Panc1 (cell line): ENCODE measurements around the gene CDK19. TPM values are rescaled to one million over a fixed set of nuclear protein-coding genes. Genes with fewer than 3 reads are reported as not detected.
A peak's percentile ranks its signal among the peaks of the same experiment; 100 is the strongest.

Source experiments
- ATAC-seq: fragments of 200-7000 bp; cut with Tn5 transposase; 2 replicates; pipeline ENCODE4 v1.9.1; 2020; ENCODE audit warnings: mild to moderate bottlenecking, moderate library complexity
- BruUV-seq: library from RNA; stranded (reverse); fragments of 400-500 nt; replicated peaks from 2 replicates; lab custom pipeline; 2021; lab: Mats Ljungman, UMichigan
- CTCF ChIA-PET: fragments of 300-600 bp; sonication (Branson Sonifier 250); formaldehyde crosslinking; loops from one replicate; lab custom pipeline; 2022; ENCODE audit warnings: antibody characterized with exemption; lab: Charles Lee
- POLR2A ChIA-PET: fragments of 300-600 bp; sonication (Branson Sonifier 250); formaldehyde crosslinking; loops from one replicate; lab custom pipeline; 2022; ENCODE audit warnings: antibody characterized with exemption; lab: Charles Lee
- DNase-seq: peaks from one replicate; pipeline ENCODE4 v3.0.0-alpha.2; 2010; ENCODE audit warnings: low read depth, low spot score
- H3K27ac ChIP-seq: 2 replicates; pipeline ENCODE4 v1.5.1; 2011; ENCODE audit warnings: mild to moderate bottlenecking, low read length, inconsistent platforms
- H3K27me3 ChIP-seq: fragments of 200-500 bp; sonication (Bioruptor generic); 2 replicates; pipeline ENCODE4 v1.6.0; 2014; ENCODE audit warnings: low read length, inconsistent platforms; ENCODE audit not compliant: control insufficient read depth, insufficient read depth
- H3K36me3 ChIP-seq: fragments of 200-500 bp; sonication (Bioruptor generic); 2 replicates; pipeline ENCODE4 v1.5.1; 2014; ENCODE audit warnings: inconsistent platforms, mild to moderate bottlenecking, low read length, moderate library complexity; ENCODE audit not compliant: control insufficient read depth, insufficient read depth
- H3K4me1 ChIP-seq: 2 replicates; pipeline ENCODE4 v1.5.1; 2011; ENCODE audit warnings: inconsistent platforms, mild to moderate bottlenecking, low read length, moderate library complexity; ENCODE audit not compliant: control insufficient read depth, insufficient read depth
- H3K4me3 ChIP-seq, 2 experiments: 2 replicates each; pipeline ENCODE4 v1.5.1; 2011 to 2012; ENCODE audit warnings: low read depth in 2 of 2, low read length in 2 of 2, mild to moderate bottlenecking in 2 of 2, inconsistent platforms in 1 of 2, moderate library complexity in 1 of 2
- H3K9me3 ChIP-seq: fragments of 200-500 bp; sonication (Bioruptor generic); 2 replicates; pipeline ENCODE4 v1.5.1; 2014; ENCODE audit warnings: low read depth, mild to moderate bottlenecking, inconsistent platforms, low read length, moderate library complexity; ENCODE audit not compliant: control insufficient read depth, insufficient read depth
- POLR2AphosphoS5 ChIP-seq: IDR thresholded peaks from 2 replicates; pipeline ENCODE4 v1.6.1; 2012; ENCODE audit warnings: mild to moderate bottlenecking, low read depth, low read length, moderate library complexity
- SIN3A ChIP-seq: IDR thresholded peaks from 2 replicates; pipeline ENCODE4 v1.6.1; 2012; ENCODE audit warnings: low read depth, mild to moderate bottlenecking, low read length, moderate library complexity, borderline replicate concordance; ENCODE audit not compliant: insufficient read depth
- TCF7L2 ChIP-seq: IDR thresholded peaks from 2 replicates; pipeline ENCODE4 v1.6.1; 2011; ENCODE audit warnings: mild to moderate bottlenecking, low read depth, low read length, inconsistent platforms
- in situ Hi-C: cut with HindIII; loops from 2 replicates; pipeline ENCODE4 v1.10.0; 2016; ENCODE audit warnings: low sequenced_read_pairs, low pct_unique_long_range_greater_than_20kb
- intact Hi-C: fragments of 100-400 bp; cut with micrococcal nuclease; formaldehyde crosslinking; loops from one replicate; pipeline ENCODE4 v1.10.0; 2022; ENCODE audit not compliant: unreplicated experiment
- total RNA-seq: library from RNA; stranded (reverse); gene quantifications from one replicate; pipeline ENCODE4 v1.2.1, GENCODE V29; 2021; ENCODE audit not compliant: unreplicated experiment
- TF ChIP-seq, protein P1 (sequence below), 2 experiments: IDR thresholded peaks; 2 replicates each; pipeline ENCODE4 v1.6.1; 2011 to 2012; ENCODE audit warnings: low read depth in 2 of 2, control low read depth in 1 of 2, low read length in 1 of 2, mild to moderate bottlenecking in 1 of 2, moderate library complexity in 1 of 2; ENCODE audit not compliant: insufficient read depth in 1 of 2
- TF ChIP-seq, protein P2 (sequence below): fragments of 450-650 bp; IDR thresholded peaks from 2 replicates; pipeline ENCODE4 v1.5.1; 2017; ENCODE audit warnings: mild to moderate bottlenecking

CDK19 gene
- total RNA-seq, 1 experiment from 2014 or later: 48.4 TPM

DNA sequence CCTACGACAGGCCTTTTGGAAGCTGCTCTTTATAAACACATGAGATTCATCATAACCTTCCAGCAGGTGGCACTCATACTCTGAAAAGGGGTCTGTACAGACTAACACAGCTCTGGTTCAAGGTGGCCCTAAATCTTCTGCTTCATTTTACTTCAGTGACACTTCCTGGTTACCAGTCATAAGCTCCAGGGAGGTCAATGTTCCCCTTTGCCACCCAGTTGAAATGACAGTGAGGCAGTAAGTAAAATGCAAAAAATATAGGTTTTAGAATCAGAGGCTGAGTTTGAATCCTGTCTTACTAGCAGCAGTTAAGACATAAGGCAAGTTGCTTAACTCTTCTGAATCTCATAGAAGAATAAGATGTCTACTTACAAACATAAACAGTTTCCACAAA is 132.8 kb downstream of the CDK19 start:
- ChIA-PET CTCF (interaction anchor here (0.6 to 2.2 kb wide), 11 partner anchors 9 to 307 kb away, joined by 3 to 24 read pairs (median 4); partner anchors contain the start of gene CDK19), POLR2A (interaction anchor here (0.6 to 0.9 kb wide), 2 partner anchors 133 to 269 kb away, joined by 4 to 9 read pairs; partner anchors contain the start of gene CDK19)
- Histone ChIP-seq H3K27ac (no peak overlapping the region; the same call in 1 of the 2 replicates), H3K9me3 (no peaks in the 10 kb centered on the region), H3K27me3 (no peaks in the 10 kb centered on the region), H3K4me3 (no peak overlapping the region), H3K36me3 (no peaks in the 10 kb centered on the region), H3K4me1 (peaks cover 13% of the 10 kb centered on the region)
- TF ChIP-seq, protein P1, sequence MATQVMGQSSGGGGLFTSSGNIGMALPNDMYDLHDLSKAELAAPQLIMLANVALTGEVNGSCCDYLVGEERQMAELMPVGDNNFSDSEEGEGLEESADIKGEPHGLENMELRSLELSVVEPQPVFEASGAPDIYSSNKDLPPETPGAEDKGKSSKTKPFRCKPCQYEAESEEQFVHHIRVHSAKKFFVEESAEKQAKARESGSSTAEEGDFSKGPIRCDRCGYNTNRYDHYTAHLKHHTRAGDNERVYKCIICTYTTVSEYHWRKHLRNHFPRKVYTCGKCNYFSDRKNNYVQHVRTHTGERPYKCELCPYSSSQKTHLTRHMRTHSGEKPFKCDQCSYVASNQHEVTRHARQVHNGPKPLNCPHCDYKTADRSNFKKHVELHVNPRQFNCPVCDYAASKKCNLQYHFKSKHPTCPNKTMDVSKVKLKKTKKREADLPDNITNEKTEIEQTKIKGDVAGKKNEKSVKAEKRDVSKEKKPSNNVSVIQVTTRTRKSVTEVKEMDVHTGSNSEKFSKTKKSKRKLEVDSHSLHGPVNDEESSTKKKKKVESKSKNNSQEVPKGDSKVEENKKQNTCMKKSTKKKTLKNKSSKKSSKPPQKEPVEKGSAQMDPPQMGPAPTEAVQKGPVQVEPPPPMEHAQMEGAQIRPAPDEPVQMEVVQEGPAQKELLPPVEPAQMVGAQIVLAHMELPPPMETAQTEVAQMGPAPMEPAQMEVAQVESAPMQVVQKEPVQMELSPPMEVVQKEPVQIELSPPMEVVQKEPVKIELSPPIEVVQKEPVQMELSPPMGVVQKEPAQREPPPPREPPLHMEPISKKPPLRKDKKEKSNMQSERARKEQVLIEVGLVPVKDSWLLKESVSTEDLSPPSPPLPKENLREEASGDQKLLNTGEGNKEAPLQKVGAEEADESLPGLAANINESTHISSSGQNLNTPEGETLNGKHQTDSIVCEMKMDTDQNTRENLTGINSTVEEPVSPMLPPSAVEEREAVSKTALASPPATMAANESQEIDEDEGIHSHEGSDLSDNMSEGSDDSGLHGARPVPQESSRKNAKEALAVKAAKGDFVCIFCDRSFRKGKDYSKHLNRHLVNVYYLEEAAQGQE (IDR thresholded peaks at IDR 0.05; ENCODE audit: insufficient read depth in 1 of 2, low read depth in 2 of 2, low read length in 1 of 2): no peak
- TF ChIP-seq, protein P2, sequence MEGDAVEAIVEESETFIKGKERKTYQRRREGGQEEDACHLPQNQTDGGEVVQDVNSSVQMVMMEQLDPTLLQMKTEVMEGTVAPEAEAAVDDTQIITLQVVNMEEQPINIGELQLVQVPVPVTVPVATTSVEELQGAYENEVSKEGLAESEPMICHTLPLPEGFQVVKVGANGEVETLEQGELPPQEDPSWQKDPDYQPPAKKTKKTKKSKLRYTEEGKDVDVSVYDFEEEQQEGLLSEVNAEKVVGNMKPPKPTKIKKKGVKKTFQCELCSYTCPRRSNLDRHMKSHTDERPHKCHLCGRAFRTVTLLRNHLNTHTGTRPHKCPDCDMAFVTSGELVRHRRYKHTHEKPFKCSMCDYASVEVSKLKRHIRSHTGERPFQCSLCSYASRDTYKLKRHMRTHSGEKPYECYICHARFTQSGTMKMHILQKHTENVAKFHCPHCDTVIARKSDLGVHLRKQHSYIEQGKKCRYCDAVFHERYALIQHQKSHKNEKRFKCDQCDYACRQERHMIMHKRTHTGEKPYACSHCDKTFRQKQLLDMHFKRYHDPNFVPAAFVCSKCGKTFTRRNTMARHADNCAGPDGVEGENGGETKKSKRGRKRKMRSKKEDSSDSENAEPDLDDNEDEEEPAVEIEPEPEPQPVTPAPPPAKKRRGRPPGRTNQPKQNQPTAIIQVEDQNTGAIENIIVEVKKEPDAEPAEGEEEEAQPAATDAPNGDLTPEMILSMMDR: peak; percentile 89
- DNase-seq (peak; percentile 92), ATAC-seq (peak; percentile 99)
- intact Hi-C loops (loop anchor here (2.0 to 5.0 kb wide), 4 partner anchors 130 to 266 kb away; no protein-coding TSS in a partner anchor), in situ Hi-C loops (no loop called here)
- no TSS peak for BruUV-seq

DNA sequence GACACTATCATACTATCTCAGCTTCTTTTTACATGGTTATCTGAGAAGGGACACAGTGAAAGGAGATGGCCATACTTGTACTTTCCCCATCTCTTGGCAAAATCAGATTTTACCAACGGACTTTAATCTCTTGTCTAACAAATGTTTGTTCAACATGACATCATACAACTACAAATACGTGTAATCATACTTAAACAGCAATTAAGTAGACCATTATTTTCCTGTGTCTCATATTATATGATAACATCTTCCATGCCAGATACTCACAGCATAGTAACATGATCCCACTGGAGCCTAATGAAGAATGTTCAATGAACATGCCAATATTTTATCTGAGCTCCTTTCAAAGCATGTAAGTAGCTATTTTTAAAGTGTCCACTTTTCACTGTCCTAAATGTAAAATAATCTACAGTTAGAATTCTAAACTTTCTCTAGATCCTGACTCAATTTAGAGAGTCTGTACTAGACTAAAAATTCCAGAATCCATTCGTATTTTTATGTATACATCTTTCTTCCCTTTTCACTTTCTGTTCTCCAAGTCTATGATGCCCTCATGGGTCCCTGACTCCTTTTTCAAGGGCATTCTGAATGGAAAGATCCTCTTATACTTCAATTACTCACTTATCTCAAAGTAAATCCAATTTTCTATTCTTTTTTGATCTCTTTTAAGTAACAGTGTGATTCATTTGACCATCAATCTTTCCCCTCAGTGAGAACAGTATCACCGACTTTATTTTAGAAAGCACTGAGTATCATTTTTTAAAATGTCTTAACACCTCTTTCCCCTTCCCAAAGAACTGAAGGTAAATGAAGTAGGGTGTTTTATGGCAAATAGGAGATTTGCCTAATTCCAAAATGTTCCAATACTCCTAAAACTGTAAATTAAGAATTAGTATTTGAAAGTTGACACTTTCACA is 133.5 kb downstream of the CDK19 start:
- intact Hi-C loops (loop anchor here (2.0 to 5.0 kb wide), 4 partner anchors 130 to 267 kb away; no protein-coding TSS in a partner anchor), in situ Hi-C loops (no loop called here)
- ChIA-PET POLR2A (interaction anchor here (0.6 to 0.9 kb wide), 3 partner anchors 73 to 270 kb away, joined by 3 to 9 read pairs (median 4); partner anchors contain the start of gene CDK19), CTCF (interaction anchor here (0.5 to 2.2 kb wide), 12 partner anchors 9 to 308 kb away, joined by 3 to 24 read pairs (median 4); partner anchors contain the start of gene CDK19)
- DNase-seq: no peak
- no TSS peak for BruUV-seq
- Histone ChIP-seq H3K27me3 (no peaks in the 10 kb centered on the region), H3K9me3 (no peaks in the 10 kb centered on the region), H3K36me3 (no peaks in the 10 kb centered on the region), H3K4me1 (peaks cover 13% of the 10 kb centered on the region), H3K27ac (peak overlapping the region; percentile 37), H3K4me3 (no peak overlapping the region)
- TF ChIP-seq POLR2AphosphoS5 (no peak), TCF7L2 (no peak), SIN3A (no peak)
- TF ChIP-seq, protein P1 (IDR thresholded peaks at IDR 0.05; ENCODE audit: insufficient read depth in 1 of 2, low read depth in 2 of 2, low read length in 1 of 2): no peak
- TF ChIP-seq, protein P2: no peak
- peak; percentile 40 for ATAC-seq
